H1 (cell line): ENCODE results near the gene KARS1. TPM values are rescaled to one million over a fixed set of nuclear protein-coding genes. Genes with fewer than 3 reads are reported as not detected.

Experiments
- CTCF ChIA-PET: fragments of 300-600 bp; sonication (Branson Sonifier 250); formaldehyde crosslinking; loops from one replicate; lab custom pipeline; 2021; ENCODE audit not compliant: partially characterized antibody; lab: Charles Lee
- POLR2A ChIA-PET: fragments of 300-600 bp; sonication (Branson Sonifier 250); formaldehyde crosslinking; loops from one replicate; lab custom pipeline; 2021; ENCODE audit warnings: inconsistent platforms; ENCODE audit not compliant: partially characterized antibody; lab: Charles Lee
- DNase-seq, 2 experiments: peaks; one replicate each; pipeline versions ENCODE4 v3.0.0 to v3.0.0-alpha.2; 2010 to 2022; ENCODE audit warnings: low spot score in 2 of 2, low read depth in 1 of 2, mixed read lengths in 1 of 2
- FAIRE-seq: peaks from 2 replicates; lab custom pipeline; 2011; peaks lifted over from hg19 to GRCh38; lab: Jason Lieb, UNC
- H2AFZ ChIP-seq: 2 replicates; pipeline ENCODE4 v1.8.1; 2012; ENCODE audit warnings: low read length, inconsistent platforms
- H2AK5ac ChIP-seq: 2 replicates; pipeline ENCODE4 v1.6.1; 2013; ENCODE audit warnings: low read depth, low read length
- H2BK120ac ChIP-seq: replicated peaks from 2 replicates; pipeline ENCODE3; 2013; ENCODE audit warnings: low read depth, low read length, inconsistent platforms
- H2BK12ac ChIP-seq: 2 replicates; pipeline ENCODE4 v1.6.1; 2013; ENCODE audit warnings: low read depth, low read length
- H2BK15ac ChIP-seq: 2 replicates; pipeline ENCODE4 v1.6.1; 2013; ENCODE audit warnings: low read length
- H2BK20ac ChIP-seq: 2 replicates; pipeline ENCODE4 v1.6.1; 2013; ENCODE audit warnings: low read length
- H2BK5ac ChIP-seq: 2 replicates; pipeline ENCODE4 v1.6.1; 2013; ENCODE audit warnings: low read depth, low read length
- H3K14ac ChIP-seq: 2 replicates; pipeline ENCODE4 v1.6.1; 2013; ENCODE audit warnings: inconsistent platforms; ENCODE audit not compliant: insufficient read length
- H3K18ac ChIP-seq: 2 replicates; pipeline ENCODE4 v1.6.1; 2013; ENCODE audit warnings: low read length; ENCODE audit errors: extremely low read depth
- H3K23ac ChIP-seq: 2 replicates; pipeline ENCODE4 v1.6.1; 2013; ENCODE audit warnings: inconsistent platforms; ENCODE audit not compliant: insufficient read length
- H3K23me2 ChIP-seq: 2 replicates; pipeline ENCODE4 v1.6.1; 2013; ENCODE audit warnings: low read depth, low read length
- H3K27ac ChIP-seq: 2 replicates; pipeline ENCODE4 v1.6.1; 2011; ENCODE audit warnings: low read depth, low read length, inconsistent platforms
- H3K27me3 ChIP-seq, 4 experiments: replicated peaks in 1 of 4; 1 replicate in 1 of 4; 2 replicates in 3 of 4; pipeline versions ENCODE4 v1.6.1 to v1.8.1; 2011 to 2013; ENCODE audit warnings: low read length in 3 of 4, mild to moderate bottlenecking in 3 of 4, inconsistent platforms in 2 of 4, mixed read lengths in 2 of 4, moderate library complexity in 1 of 4; ENCODE audit not compliant: control insufficient read depth in 3 of 4, insufficient read depth in 3 of 4; ENCODE audit errors: extremely low read depth in 1 of 4
- H3K36me3 ChIP-seq, 4 experiments: 2 replicates each; pipeline versions ENCODE4 v1.6.1 to v1.8.1; 2011 to 2013; ENCODE audit warnings: mild to moderate bottlenecking in 4 of 4, low read length in 3 of 4, moderate library complexity in 2 of 4, control low read depth in 1 of 4, inconsistent platforms in 1 of 4; ENCODE audit not compliant: insufficient read depth in 4 of 4, control insufficient read depth in 2 of 4
- H3K4ac ChIP-seq: replicated peaks from 2 replicates; pipeline ENCODE3; 2013; ENCODE audit warnings: low read length, low read depth, mixed read lengths, inconsistent platforms; ENCODE audit not compliant: insufficient read length
- H3K4me1 ChIP-seq, 4 experiments: replicated peaks in 1 of 4; 1 replicate in 1 of 4; 2 replicates in 3 of 4; pipeline versions ENCODE4 v1.6.1 to v1.8.1; 2011 to 2013; ENCODE audit warnings: low read length in 3 of 4, inconsistent platforms in 2 of 4, mixed read lengths in 1 of 4; ENCODE audit not compliant: insufficient read depth in 4 of 4, control insufficient read depth in 3 of 4
- H3K4me2 ChIP-seq, 2 experiments: 2 replicates each; pipeline versions ENCODE4 v1.6.1 to v1.8.1; 2011 to 2013; ENCODE audit warnings: low read depth in 2 of 2, low read length in 2 of 2, control low read depth in 1 of 2, inconsistent platforms in 1 of 2, mild to moderate bottlenecking in 1 of 2; ENCODE audit not compliant: insufficient read depth in 1 of 2
- H3K4me3 ChIP-seq, 4 experiments: fragments of 200-600, 300-600 bp in 1 of 4; sonication (generic), shearing (Covaris generic), sonication (Bioruptor Twin) in 1 of 4; 2 replicates each; pipeline versions ENCODE4 v1.5.1 to v1.8.1; 2011 to 2016; ENCODE audit warnings: low read length in 4 of 4, low read depth in 3 of 4, control low read depth in 2 of 4, inconsistent platforms in 2 of 4, mild to moderate bottlenecking in 2 of 4, mixed read lengths in 1 of 4, moderate library complexity in 1 of 4; ENCODE audit not compliant: insufficient read depth in 2 of 4; ENCODE audit errors: extremely low read depth in 1 of 4
- H3K56ac ChIP-seq: replicated peaks from 2 replicates; pipeline ENCODE3; 2013; ENCODE audit warnings: low read depth, mild to moderate bottlenecking, mixed read lengths, low read length, inconsistent platforms; ENCODE audit not compliant: insufficient read length
- H3K79me1 ChIP-seq: 2 replicates; pipeline ENCODE4 v1.6.1; 2013; ENCODE audit warnings: low read depth, low read length, control low read depth
- H3K79me2 ChIP-seq, 2 experiments: 2 replicates each; pipeline versions ENCODE4 v1.6.1 to v1.8.1; 2012 to 2013; ENCODE audit warnings: low read length in 2 of 2, mild to moderate bottlenecking in 2 of 2, inconsistent platforms in 1 of 2; ENCODE audit not compliant: insufficient read depth in 2 of 2, control insufficient read depth in 1 of 2
- H3K9ac ChIP-seq, 4 experiments: replicated peaks in 1 of 4; 1 replicate in 1 of 4; 2 replicates in 3 of 4; pipeline versions ENCODE4 v1.6.1 to v1.8.1; 2011 to 2013; ENCODE audit warnings: low read depth in 3 of 4, low read length in 3 of 4, control low read depth in 2 of 4, mild to moderate bottlenecking in 2 of 4, moderate library complexity in 2 of 4, inconsistent platforms in 1 of 4; ENCODE audit errors: extremely low read depth in 1 of 4
- H3K9me3 ChIP-seq, 2 experiments: 2 replicates each; pipeline versions ENCODE4 v1.6.1 to v1.8.1; 2012 to 2013; ENCODE audit warnings: mild to moderate bottlenecking in 2 of 2, moderate library complexity in 2 of 2, control low read depth in 1 of 2, inconsistent platforms in 1 of 2, low read depth in 1 of 2, low read length in 1 of 2, mixed read lengths in 1 of 2; ENCODE audit not compliant: insufficient read depth in 2 of 2
- H4K20me1 ChIP-seq, 2 experiments: replicated peaks in 1 of 2; 2 replicates each; pipeline versions ENCODE3 to v1.8.1; 2011 to 2013; ENCODE audit warnings: inconsistent platforms in 2 of 2, low read length in 2 of 2, mild to moderate bottlenecking in 1 of 2; ENCODE audit not compliant: insufficient read depth in 2 of 2, control insufficient read depth in 1 of 2
- H4K5ac ChIP-seq: 2 replicates; pipeline ENCODE4 v1.6.1; 2013; ENCODE audit warnings: low read length, low read depth, mixed read lengths, inconsistent platforms; ENCODE audit not compliant: insufficient read length
- H4K8ac ChIP-seq: 2 replicates; pipeline ENCODE4 v1.8.0; 2013; ENCODE audit warnings: mild to moderate bottlenecking, moderate library complexity, low read length, inconsistent platforms; ENCODE audit not compliant: insufficient read depth; ENCODE audit errors: extremely low read depth
- H4K91ac ChIP-seq: replicated peaks from 2 replicates; pipeline ENCODE3; 2013; ENCODE audit warnings: low read length, mixed read lengths, inconsistent platforms; ENCODE audit not compliant: insufficient read length
- ASH2L ChIP-seq: fragments of 200-600, 300-600 bp; sonication (generic); IDR thresholded peaks from one replicate; pipeline ENCODE4 v1.7.1; 2017; ENCODE audit warnings: low read length
- BRCA1 ChIP-seq: IDR thresholded peaks from 2 replicates; pipeline ENCODE4 v1.6.1; 2012; ENCODE audit warnings: low read depth, low read length, improper control_type of control experiment
- EZH2 ChIP-seq: fragments of 200-600 bp; sonication (generic); IDR thresholded peaks from 2 replicates; pipeline ENCODE4 v1.7.1; 2012; ENCODE audit warnings: low read depth, mild to moderate bottlenecking, moderate library complexity, low read length, inconsistent platforms; ENCODE audit not compliant: severe bottlenecking
- RBBP5 ChIP-seq: IDR thresholded peaks from 2 replicates; pipeline ENCODE4 v1.7.1; 2012; ENCODE audit warnings: low read depth, mild to moderate bottlenecking, inconsistent platforms, low read length, moderate library complexity, borderline replicate concordance
- RFX5 ChIP-seq: IDR thresholded peaks from 2 replicates; pipeline ENCODE4 v1.6.1; 2011; ENCODE audit warnings: low read depth, low read length, improper control_type of control experiment, borderline replicate concordance
- SIN3A ChIP-seq, 2 experiments: IDR thresholded peaks in 1 of 2; conservative IDR thresholded peaks in 1 of 2; 2 replicates each; pipeline ENCODE4 v1.6.1; 2011 to 2012; ENCODE audit warnings: low read length in 2 of 2, improper control_type of control experiment in 1 of 2, low read depth in 1 of 2, mild to moderate bottlenecking in 1 of 2
- SUZ12 ChIP-seq: fragments of 200-600 bp; sonication (generic); IDR thresholded peaks from 2 replicates; pipeline ENCODE4 v1.6.1; 2012; ENCODE audit warnings: mild to moderate bottlenecking, inconsistent platforms, low read length, moderate library complexity, mixed read lengths
- TEAD4 ChIP-seq: IDR thresholded peaks from 2 replicates; pipeline ENCODE4 v1.6.1; 2012; ENCODE audit warnings: low read depth, low read length, inconsistent platforms, mixed read lengths
- WGBS, 2 experiments: shearing (Covaris generic) in 1 of 2; methylation state at CpG; one replicate each; pipeline versions ENCODE4 v1.1.6 to v1.1.7; 2013 to 2015; ENCODE audit warnings: low lambda C conversion rate in 2 of 2, mixed read lengths in 2 of 2, inconsistent platforms in 1 of 2, low coverage in 1 of 2, missing lambda C conversion rate in 1 of 2; ENCODE audit not compliant: insufficient replicate concordance in 2 of 2, insufficient coverage in 1 of 2, insufficient read length in 1 of 2; ENCODE audit errors: extremely low coverage in 1 of 2, missing lambda C conversion rate in 1 of 2; 5-methylcytosine and 5-hydroxymethylcytosine counted together
- polyA plus RNA-seq, 7 experiments: library from polyadenylated mRNA; depleted of rRNA in 3 of 7; stranded (reverse) in 5 of 7; unstranded in 2 of 7; fragments of >200 nt in 5 of 7; fragments of 200-250 nt in 2 of 7; gene quantifications; 1 replicate in 5 of 7; 2 replicates in 1 of 7; 4 replicates in 1 of 7; pipeline versions ENCODE4 v1.2.1 to v1.2.3, GENCODE V29; 2011 to 2013; ENCODE audit warnings: missing spikeins in 2 of 7, mixed read lengths in 2 of 7
- total RNA-seq: library from RNA; stranded (reverse); fragmentation: NEBNext Ultra II Directional; extraction: Animal tissue kit (Norgen Biotek cat#: 25700); gene quantifications from 2 replicates; pipeline ENCODE4 v1.2.1, GENCODE V29; 2021
- TF ChIP-seq, protein P1 (sequence below): IDR thresholded peaks from 2 replicates; pipeline ENCODE4 v1.6.1; 2012; ENCODE audit warnings: inconsistent platforms
- TF ChIP-seq, protein P2 (sequence below): IDR thresholded peaks from 2 replicates; pipeline ENCODE4 v1.6.1; 2012; ENCODE audit warnings: low read length, inconsistent platforms

KARS1 gene
- total and polyA plus RNA-seq, 2 of the 8 experiments (the other 6 are each of a cell fraction or from before 2014, with no cell fraction given) = 97.5 to 221 TPM

DNA sequence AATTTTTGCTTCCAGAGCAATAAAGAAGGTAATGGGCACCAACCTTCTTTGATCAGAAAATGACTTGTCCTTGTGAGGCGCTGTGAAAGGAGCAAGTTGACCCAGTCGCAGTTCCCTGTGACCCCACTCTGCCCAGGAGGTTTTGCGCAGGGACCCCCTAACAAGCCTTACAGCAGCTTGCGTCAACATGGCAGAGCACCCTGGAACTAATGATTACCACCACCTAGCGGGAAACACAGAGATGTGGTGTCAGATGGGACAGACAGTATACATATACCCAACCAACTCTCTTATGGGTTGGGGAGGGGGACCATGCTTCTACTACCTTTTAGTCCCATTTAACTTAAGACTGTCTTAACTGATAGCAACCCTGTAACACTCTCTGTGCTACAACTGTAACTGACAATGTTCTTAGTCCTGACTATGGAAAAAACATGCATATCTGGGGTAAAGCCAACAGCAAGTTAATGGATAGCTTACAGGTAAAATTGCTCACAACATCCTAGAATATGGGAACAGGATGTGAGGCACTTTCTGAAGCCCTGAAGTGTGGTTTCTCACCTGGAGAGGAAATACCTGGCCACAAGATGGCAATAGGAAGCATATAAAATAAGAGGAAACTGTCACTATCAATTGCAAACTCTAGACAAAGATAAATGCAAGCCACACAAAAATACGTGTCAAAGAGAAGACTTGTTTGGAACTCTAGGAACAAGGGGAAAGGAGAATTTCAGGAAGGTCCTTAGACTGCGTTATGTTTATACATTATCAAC lies 3.0 kb downstream of the KARS1 start:
- Histone ChIP-seq H4K20me1 (peaks cover 5 to 14% of the 10 kb centered on the region in 2 experiments), H3K9ac (no peak overlapping the region), H3K4me1 (peaks cover 0 to 2% (median 0%) of the 10 kb centered on the region in 4 experiments; a peak in 2 of 7 replicates), H3K27me3 (no peaks in the 10 kb centered on the region), H3K23ac (no peak overlapping the region), H2BK15ac (no peak overlapping the region), H2BK20ac (no peak overlapping the region), H3K23me2 (peaks cover 3% of the 10 kb centered on the region), H2BK120ac (no peak overlapping the region), H3K27ac (no peak overlapping the region), H3K4me2 (no peak overlapping the region; a peak in 1 of 4 replicates), H3K9me3 (no peaks in the 10 kb centered on the region), H3K4me3 (no peak overlapping the region), H3K79me1 (peaks cover 10% of the 10 kb centered on the region), H4K5ac (no peak overlapping the region), H3K36me3 (peaks cover 11 to 49% (median 28%) of the 10 kb centered on the region in 4 experiments), H3K18ac (no peak overlapping the region), H2AFZ (no peak overlapping the region), H3K79me2 (peaks cover 23 to 67% of the 10 kb centered on the region in 2 experiments), H4K8ac (no peak overlapping the region), H3K14ac (no peak overlapping the region), H2BK5ac (no peak overlapping the region), H4K91ac (no peak overlapping the region), H3K56ac (no peak overlapping the region), H3K4ac (no peak overlapping the region), H2BK12ac (no peak overlapping the region), H2AK5ac (no peak overlapping the region)
- CTCF ChIA-PET = interaction anchor here (1.0 to 1.8 kb wide), 2 partner anchors 19 to 120 kb away, joined by 4 to 5 read pairs; no protein-coding TSS in a partner anchor
- POLR2A ChIA-PET = interaction anchor here (1.9 to 2.9 kb wide), 2 partner anchors 13 to 21 kb away, joined by 7 to 14 read pairs; partner anchors contain the start of gene ADAT1
- FAIRE-seq (no peak), DNase-seq (no peak)
- 90% methylated on average over 7 of the region's 7 CpGs; no CpG with 5 or more reads in 1 of the 2 experiments for WGBS, 2 experiments
- no peak for TF ChIP-seq TEAD4
- TF ChIP-seq SIN3A (conservative IDR thresholded peaks at IDR 0.05 in 1 of 2, IDR thresholded peaks at IDR 0.05 in 1 of 2; ENCODE audit: low read depth in 1 of 2, low read length in 2 of 2) = no peak
- no peak for TF ChIP-seq ASH2L
- TF ChIP-seq RFX5 = no peak
- no peak for TF ChIP-seq EZH2
- no peak for TF ChIP-seq RBBP5
- TF ChIP-seq, protein P1, sequence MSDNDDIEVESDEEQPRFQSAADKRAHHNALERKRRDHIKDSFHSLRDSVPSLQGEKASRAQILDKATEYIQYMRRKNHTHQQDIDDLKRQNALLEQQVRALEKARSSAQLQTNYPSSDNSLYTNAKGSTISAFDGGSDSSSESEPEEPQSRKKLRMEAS = no peak
- no peak for TF ChIP-seq SUZ12
- no peak for TF ChIP-seq BRCA1
- TF ChIP-seq, protein P2, sequence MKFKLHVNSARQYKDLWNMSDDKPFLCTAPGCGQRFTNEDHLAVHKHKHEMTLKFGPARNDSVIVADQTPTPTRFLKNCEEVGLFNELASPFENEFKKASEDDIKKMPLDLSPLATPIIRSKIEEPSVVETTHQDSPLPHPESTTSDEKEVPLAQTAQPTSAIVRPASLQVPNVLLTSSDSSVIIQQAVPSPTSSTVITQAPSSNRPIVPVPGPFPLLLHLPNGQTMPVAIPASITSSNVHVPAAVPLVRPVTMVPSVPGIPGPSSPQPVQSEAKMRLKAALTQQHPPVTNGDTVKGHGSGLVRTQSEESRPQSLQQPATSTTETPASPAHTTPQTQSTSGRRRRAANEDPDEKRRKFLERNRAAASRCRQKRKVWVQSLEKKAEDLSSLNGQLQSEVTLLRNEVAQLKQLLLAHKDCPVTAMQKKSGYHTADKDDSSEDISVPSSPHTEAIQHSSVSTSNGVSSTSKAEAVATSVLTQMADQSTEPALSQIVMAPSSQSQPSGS = no peak
